IMR-90 (cell line): ENCODE measurements around the gene ACSL4.

ENCODE experiments used
- BHLHE40 ChIP-seq: fragments of 150-350 bp; IDR thresholded peaks from 2 replicates; pipeline ENCODE4 v1.6.1; 2016; ENCODE audit warnings: mild to moderate bottlenecking, low read depth, low read length
- CEBPB ChIP-seq: IDR thresholded peaks from 2 replicates; pipeline ENCODE4 v1.6.1; 2012; ENCODE audit warnings: low read depth, low read length, improper control_type of control experiment
- CHD1 ChIP-seq: IDR thresholded peaks from 2 replicates; pipeline ENCODE4 v1.6.1; 2012; ENCODE audit warnings: low read depth, low read length, improper control_type of control experiment
- FOS ChIP-seq: fragments of 150-350 bp; IDR thresholded peaks from 2 replicates; pipeline ENCODE4 v1.6.1; 2016; ENCODE audit warnings: low read depth, low read length
- MAFK ChIP-seq: IDR thresholded peaks from 2 replicates; pipeline ENCODE4 v1.6.1; 2012; ENCODE audit warnings: low read depth, low read length, improper control_type of control experiment
- MXI1 ChIP-seq: IDR thresholded peaks from 2 replicates; pipeline ENCODE4 v1.6.1; 2012; ENCODE audit warnings: low read depth, mild to moderate bottlenecking, low read length, moderate library complexity, borderline replicate concordance
- POLR2A ChIP-seq: IDR thresholded peaks from 2 replicates; pipeline ENCODE4 v1.6.1; 2012; ENCODE audit warnings: mild to moderate bottlenecking, low read depth, low read length
- RAD21 ChIP-seq: IDR thresholded peaks from 2 replicates; pipeline ENCODE4 v1.6.1; 2012; ENCODE audit warnings: low read length, improper control_type of control experiment
- RCOR1 ChIP-seq: IDR thresholded peaks from 2 replicates; pipeline ENCODE4 v1.6.1; 2012; ENCODE audit warnings: mild to moderate bottlenecking, low read length, improper control_type of control experiment; ENCODE audit not compliant: insufficient replicate concordance
- SMC3 ChIP-seq: fragments of 150-350 bp; IDR thresholded peaks from 2 replicates; pipeline ENCODE4 v1.6.1; 2016; ENCODE audit warnings: low read depth, mild to moderate bottlenecking, antibody characterized with exemption, low read length, moderate library complexity
- TF ChIP-seq, protein P1 (sequence below): conservative IDR thresholded peaks from 2 replicates; pipeline ENCODE4 v1.5.1; 2012; ENCODE audit warnings: mild to moderate bottlenecking, low read depth, low read length, improper control_type of control experiment
- TF ChIP-seq, protein P2 (sequence below): fragments of 150-350 bp; IDR thresholded peaks from 2 replicates; pipeline ENCODE4 v1.6.1; 2017; ENCODE audit warnings: mild to moderate bottlenecking, antibody characterized with exemption, low read length, low read depth

DNA sequence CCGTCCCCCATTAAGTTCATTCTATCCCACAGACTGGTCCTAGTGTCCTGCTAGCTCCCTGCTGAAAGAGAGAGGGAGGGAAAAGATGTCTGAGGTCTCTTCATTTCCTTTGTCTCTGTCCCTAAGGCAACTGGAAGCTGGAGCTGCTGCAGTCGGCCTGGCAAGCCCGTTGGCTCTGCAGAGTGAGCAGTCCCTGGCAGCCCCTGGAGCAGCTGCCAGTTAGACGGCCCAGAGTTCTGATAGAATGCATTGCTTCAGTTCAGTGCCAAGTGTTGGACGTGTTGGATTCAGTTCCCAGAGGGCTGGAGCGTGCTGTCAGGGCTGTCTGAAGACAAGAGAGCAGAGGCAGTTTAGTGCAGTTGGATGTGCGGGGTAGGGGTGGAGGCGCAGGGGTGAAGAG lies 109.1 kb downstream of the ACSL4 start:
- no peak for TF ChIP-seq POLR2A
- TF ChIP-seq, protein P1, sequence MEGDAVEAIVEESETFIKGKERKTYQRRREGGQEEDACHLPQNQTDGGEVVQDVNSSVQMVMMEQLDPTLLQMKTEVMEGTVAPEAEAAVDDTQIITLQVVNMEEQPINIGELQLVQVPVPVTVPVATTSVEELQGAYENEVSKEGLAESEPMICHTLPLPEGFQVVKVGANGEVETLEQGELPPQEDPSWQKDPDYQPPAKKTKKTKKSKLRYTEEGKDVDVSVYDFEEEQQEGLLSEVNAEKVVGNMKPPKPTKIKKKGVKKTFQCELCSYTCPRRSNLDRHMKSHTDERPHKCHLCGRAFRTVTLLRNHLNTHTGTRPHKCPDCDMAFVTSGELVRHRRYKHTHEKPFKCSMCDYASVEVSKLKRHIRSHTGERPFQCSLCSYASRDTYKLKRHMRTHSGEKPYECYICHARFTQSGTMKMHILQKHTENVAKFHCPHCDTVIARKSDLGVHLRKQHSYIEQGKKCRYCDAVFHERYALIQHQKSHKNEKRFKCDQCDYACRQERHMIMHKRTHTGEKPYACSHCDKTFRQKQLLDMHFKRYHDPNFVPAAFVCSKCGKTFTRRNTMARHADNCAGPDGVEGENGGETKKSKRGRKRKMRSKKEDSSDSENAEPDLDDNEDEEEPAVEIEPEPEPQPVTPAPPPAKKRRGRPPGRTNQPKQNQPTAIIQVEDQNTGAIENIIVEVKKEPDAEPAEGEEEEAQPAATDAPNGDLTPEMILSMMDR: no peak
- TF ChIP-seq MAFK: no peak
- TF ChIP-seq, protein P2, sequence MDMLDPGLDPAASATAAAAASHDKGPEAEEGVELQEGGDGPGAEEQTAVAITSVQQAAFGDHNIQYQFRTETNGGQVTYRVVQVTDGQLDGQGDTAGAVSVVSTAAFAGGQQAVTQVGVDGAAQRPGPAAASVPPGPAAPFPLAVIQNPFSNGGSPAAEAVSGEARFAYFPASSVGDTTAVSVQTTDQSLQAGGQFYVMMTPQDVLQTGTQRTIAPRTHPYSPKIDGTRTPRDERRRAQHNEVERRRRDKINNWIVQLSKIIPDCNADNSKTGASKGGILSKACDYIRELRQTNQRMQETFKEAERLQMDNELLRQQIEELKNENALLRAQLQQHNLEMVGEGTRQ: no peak
- TF ChIP-seq RAD21: no peak
- TF ChIP-seq BHLHE40: no peak
- TF ChIP-seq MXI1: no peak
- no peak for TF ChIP-seq CEBPB
- no peak for TF ChIP-seq CHD1
- TF ChIP-seq FOS: no peak
- TF ChIP-seq RCOR1: no peak
- no peak for TF ChIP-seq SMC3
